HepG2 (cell line): ENCODE data around the gene C10orf67. TPM values are rescaled to one million over a fixed set of nuclear protein-coding genes. Genes with fewer than 3 reads are reported as not detected.

Experiments
- ATAC-seq: fragments of 200-7000 bp; cut with Tn5 transposase; 3 replicates; pipeline ENCODE4 v1.9.1; 2020; ENCODE audit warnings: mild to moderate bottlenecking, moderate library complexity
- BruUV-seq: library from RNA; stranded (reverse); fragments of 400-500 nt; replicated peaks from 2 replicates; lab custom pipeline; 2021; lab: Mats Ljungman, UMichigan
- CTCF ChIA-PET: fragments of 300-600 bp; formaldehyde crosslinking; extraction: SDS; loops from one replicate; lab custom pipeline; 2021; ENCODE audit warnings: low total read pairs, inconsistent platforms, low intra/inter-chr PET ratio; lab: Yijun Ruan, JAX
- POLR2A ChIA-PET: fragments of 350-600 bp; sonication (Branson Sonifier 250); formaldehyde crosslinking; loops from one replicate; lab custom pipeline; 2020; ENCODE audit warnings: antibody characterized with exemption, inconsistent platforms; lab: Yijun Ruan, JAX
- DNase-seq: peaks from one replicate; pipeline ENCODE4 v3.0.0-alpha.2; 2015; ENCODE audit warnings: low spot score
- FAIRE-seq: peaks from 3 replicates; lab custom pipeline; 2011; peaks lifted over from hg19 to GRCh38; lab: Jason Lieb, UNC
- H2AFZ ChIP-seq: one replicate; pipeline ENCODE4 v1.6.1; 2011; ENCODE audit warnings: low read length, inconsistent platforms
- H3K27ac ChIP-seq: fragments of 300-600 bp; 3 replicates; pipeline ENCODE4 v1.8.0; 2011; ENCODE audit warnings: mixed run types, mild to moderate bottlenecking, mixed read lengths, low read length, inconsistent platforms; ENCODE audit not compliant: insufficient read depth; ENCODE audit errors: extremely low read length
- H3K27me3 ChIP-seq, 2 experiments: fragments of 200-600 bp in 1 of 2; 2 replicates in 1 of 2; 3 replicates in 1 of 2; pipeline versions ENCODE4 v1.6.0 to v1.8.0; 2011; ENCODE audit warnings: low read length in 2 of 2, mild to moderate bottlenecking in 2 of 2, moderate library complexity in 2 of 2, inconsistent platforms in 1 of 2; ENCODE audit not compliant: insufficient read depth in 2 of 2, control insufficient read depth in 1 of 2
- H3K36me3 ChIP-seq, 2 experiments: fragments of 200-600 bp in 1 of 2; replicated peaks in 1 of 2; 2 replicates in 1 of 2; 3 replicates in 1 of 2; pipeline versions ENCODE4 v1.5.1 to v1.8.0; 2011; ENCODE audit warnings: low read length in 2 of 2, inconsistent platforms in 1 of 2; ENCODE audit not compliant: insufficient read depth in 2 of 2, control insufficient read depth in 1 of 2
- H3K4me1 ChIP-seq: 2 replicates; pipeline ENCODE4 v1.5.1; 2012; ENCODE audit warnings: low read length, inconsistent platforms; ENCODE audit not compliant: insufficient read depth
- H3K4me2 ChIP-seq: 2 replicates; pipeline ENCODE4 v1.6.0; 2011; ENCODE audit warnings: low read depth, low read length, inconsistent platforms
- H3K4me3 ChIP-seq, 3 experiments: fragments of 200-600 bp in 1 of 3; sonication (generic), shearing (Covaris generic) in 1 of 3; replicated peaks in 1 of 3; 2 replicates each; pipeline ENCODE4 v1.5.1; 2011 to 2016; ENCODE audit warnings: low read length in 3 of 3, inconsistent platforms in 2 of 3, low read depth in 2 of 3, mild to moderate bottlenecking in 2 of 3, control low read depth in 1 of 3, mixed read lengths in 1 of 3; ENCODE audit not compliant: insufficient read depth in 1 of 3
- H3K79me2 ChIP-seq: one replicate; pipeline ENCODE4 v1.6.1; 2011; ENCODE audit warnings: low read length, inconsistent platforms; ENCODE audit not compliant: insufficient read depth
- H3K9ac ChIP-seq: 2 replicates; pipeline ENCODE4 v1.6.0; 2011; ENCODE audit warnings: mild to moderate bottlenecking, low read depth, low read length, inconsistent platforms; ENCODE audit not compliant: insufficient read depth
- H3K9me3 ChIP-seq: 2 replicates; pipeline ENCODE4 v1.5.1; 2012; ENCODE audit warnings: mild to moderate bottlenecking, low read length
- H4K20me1 ChIP-seq: 2 replicates; pipeline ENCODE4 v1.6.0; 2011; ENCODE audit warnings: inconsistent platforms, mild to moderate bottlenecking, low read length, moderate library complexity; ENCODE audit not compliant: insufficient read depth
- DMAP1 ChIP-seq: IDR thresholded peaks from 2 replicates; pipeline ENCODE4 v1.6.1; 2016
- ZNF687 ChIP-seq: sonication (generic); formaldehyde crosslinking; IDR thresholded peaks from 2 replicates; pipeline ENCODE4 v1.5.1; 2020; ENCODE audit warnings: mild to moderate bottlenecking, missing genetic modification reagents, moderate library complexity
- ZNF768 ChIP-seq: sonication (generic); formaldehyde crosslinking; IDR thresholded peaks from 2 replicates; pipeline ENCODE4 v1.4.0; 2020; ENCODE audit warnings: missing genetic modification reagents
- ZNF800 ChIP-seq: sonication (generic); formaldehyde crosslinking; IDR thresholded peaks from 2 replicates; pipeline ENCODE4 v1.4.0; 2020; ENCODE audit warnings: missing genetic modification reagents
- WGBS: methylation state at CpG from one replicate; pipeline ENCODE4 v1.1.6; 2017; ENCODE audit warnings: low lambda C conversion rate; 5-methylcytosine and 5-hydroxymethylcytosine counted together
- in situ Hi-C: cut with HindIII; loops from 2 replicates; pipeline ENCODE4 v1.10.0; 2017; ENCODE audit warnings: low pct_unique_long_range_greater_than_20kb; ENCODE audit not compliant: extremely low pct_ligation_motif_present
- intact Hi-C: fragments of 100-400 bp; cut with micrococcal nuclease; formaldehyde crosslinking; loops from one replicate; pipeline ENCODE4 v1.10.0; 2022; ENCODE audit not compliant: unreplicated experiment
- polyA plus RNA-seq, 8 experiments: library from polyadenylated mRNA; depleted of rRNA in 3 of 8; stranded (reverse) in 7 of 8; unstranded in 1 of 8; fragments of >200 nt; fragmentation: Illumina TruSeq in 4 of 8; extraction: Trizol in 4 of 8; gene quantifications; 2 replicates each; pipeline versions ENCODE4 v1.2.1 to v1.2.3, GENCODE V29; 2011 to 2016; ENCODE audit warnings: low read depth in 4 of 8, missing spikeins in 1 of 8, mixed read lengths in 1 of 8; ENCODE audit not compliant: insufficient read depth in 1 of 8
- total RNA-seq, 5 experiments: library from RNA; depleted of rRNA; stranded (reverse); fragments of >200 nt; fragmentation: Illumina TruSeq; extraction: Trizol; gene quantifications; 2 replicates each; pipeline ENCODE4 v1.2.3, GENCODE V29; 2016; ENCODE audit warnings: low read depth in 1 of 5

Gene C10orf67
- total and polyA plus RNA-seq, 2 of the 13 experiments (the other 11 are each of a cell fraction or from before 2014, with no cell fraction given): not detected

GRCh38 chr10:23198940-23199767 lies 145.4 kb downstream of the C10orf67 start:
- peaks cover 1 to 78% of the 10 kb centered on the region in 2 experiments; a peak in 3 of 5 replicates for H3K27me3 ChIP-seq
- TF ChIP-seq ZNF768 (CRISPR knock-in tag) (peak; percentile 83; the same call in 1 of the 2 replicates), DMAP1 (CRISPR knock-in tag) (no peak), ZNF687 (CRISPR knock-in tag) (peak; percentile 50; the same call in 1 of the 2 replicates), ZNF800 (peak; percentile 73)
- in situ Hi-C loops: no loop called here
- H3K36me3 ChIP-seq: no peaks in the 10 kb centered on the region
- no peaks in the 10 kb centered on the region for H3K79me2 ChIP-seq
- DNase-seq (peak; percentile 6), FAIRE-seq (no peak), ATAC-seq (peak; percentile 80)
- CTCF ChIA-PET: no interaction called here
- no peak overlapping the region for H3K27ac ChIP-seq
- POLR2A ChIA-PET: no interaction called here
- peaks cover 17% of the 10 kb centered on the region for H3K4me1 ChIP-seq
- intact Hi-C loops: no loop called here
- BruUV-seq: no TSS peak
- no peaks in the 10 kb centered on the region for H3K9me3 ChIP-seq
- WGBS: 7% methylated on average over 3 of the region's 60 CpGs
- H3K9ac ChIP-seq: no peak overlapping the region
- peak overlapping the region; percentile 51 for H3K4me2 ChIP-seq
- H2AFZ ChIP-seq: no peak overlapping the region
- H4K20me1 ChIP-seq: no peaks in the 10 kb centered on the region
- peak overlapping the region in 2 of 3 experiments; percentile 16 to 46; a peak in 3 of 6 replicates for H3K4me3 ChIP-seq
